GM23248 (cell line): ENCODE measurements around the gene RPRD2.

Experiments
- EZH2 ChIP-seq: fragments of 200-600 bp; sonication (generic); IDR thresholded peaks from 2 replicates; pipeline ENCODE4 v1.6.1; 2018; ENCODE audit warnings: antibody characterized with exemption, mild to moderate bottlenecking; ENCODE audit not compliant: insufficient read depth, poor library complexity, severe bottlenecking
- EZH2phosphoT487 ChIP-seq: fragments of 200-600 bp; sonication (generic); IDR thresholded peaks from 2 replicates; pipeline ENCODE4 v1.6.1; 2018; ENCODE audit warnings: antibody characterized with exemption, moderate library complexity, mild to moderate bottlenecking, low read depth; ENCODE audit not compliant: insufficient read depth

- TF ChIP-seq EZH2phosphoT487 (no peak), EZH2 (no peak)
Measured at GRCh38 chr1:150484861-150485260, 120.9 kb downstream of the RPRD2 start.
